Activated CD8-positive, alpha-beta memory T cell treated with anti-CD3 and anti-CD28 coated beads, Interleukin-2, amount 50 U/mL, for 48 hours (primary cell): ENCODE data around the gene HHAT.
"Not testable (repeated sequence)": the region's sequence is repeated elsewhere in the genome, so short reads cannot be mapped to it uniquely, and the experiment has no call there.

Experiments used
- DNase-seq: peaks from one replicate; pipeline ENCODE4 v3.0.0-alpha.2; 2020

Gene HHAT

DNA sequence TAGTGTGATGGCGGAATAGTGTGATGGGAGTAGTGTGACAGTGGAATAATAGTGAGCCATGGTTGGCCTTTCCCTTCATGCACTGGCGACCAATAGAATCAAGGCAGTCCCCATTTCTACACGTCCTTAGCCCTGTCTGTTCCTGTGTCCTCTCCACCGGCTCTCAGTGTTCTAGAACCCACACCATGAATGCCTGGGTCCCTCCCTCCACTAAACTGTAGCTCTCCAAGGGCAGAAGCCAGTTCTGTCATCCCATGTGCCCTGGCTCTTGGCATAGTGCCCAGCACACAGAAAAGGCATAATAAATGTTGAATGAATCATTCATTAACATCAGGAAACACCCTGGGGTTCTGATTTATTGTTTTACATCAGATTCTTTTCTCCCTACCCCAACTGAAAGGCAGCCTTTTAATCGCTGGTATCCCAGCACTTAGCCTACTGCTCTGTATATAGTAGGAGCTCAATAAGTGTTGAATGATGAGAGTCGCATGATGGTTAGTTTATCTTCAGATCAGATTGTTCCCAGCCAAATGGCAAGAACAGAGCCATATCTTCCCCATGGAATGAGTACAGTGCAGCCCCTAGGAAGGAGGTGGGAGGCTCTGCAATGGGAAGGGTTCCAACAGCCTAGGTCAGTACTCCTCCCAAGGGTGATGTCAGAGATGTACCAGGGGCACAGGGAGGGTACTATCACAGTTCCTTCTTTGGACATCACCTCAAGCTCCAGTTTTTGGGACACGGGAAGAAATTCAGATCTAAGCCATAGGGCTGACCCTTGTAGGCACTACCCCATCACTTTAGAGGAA, 325.7 kb downstream of the HHAT start:
- no peak for DNase-seq

DNA sequence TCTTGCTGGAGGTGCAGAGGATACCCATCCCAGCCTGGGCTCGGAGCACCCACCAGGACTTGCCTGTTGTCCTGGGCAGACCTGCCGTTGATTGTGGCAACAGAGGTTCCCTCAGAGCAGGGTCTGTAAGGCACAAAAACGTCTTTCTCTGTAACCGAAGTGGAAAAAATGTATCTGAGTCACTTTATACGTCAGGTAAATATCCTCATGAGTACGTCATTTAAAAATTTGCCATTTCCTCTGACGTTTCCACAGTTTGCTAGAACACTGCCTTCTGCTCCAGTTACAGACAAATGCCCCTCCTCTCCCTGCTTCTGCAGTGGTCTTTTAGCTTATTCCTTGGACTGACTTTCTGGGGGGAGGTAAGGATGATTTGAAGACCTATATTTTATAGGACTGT, 326.8 kb downstream of the HHAT start:
- no peak for DNase-seq

DNA sequence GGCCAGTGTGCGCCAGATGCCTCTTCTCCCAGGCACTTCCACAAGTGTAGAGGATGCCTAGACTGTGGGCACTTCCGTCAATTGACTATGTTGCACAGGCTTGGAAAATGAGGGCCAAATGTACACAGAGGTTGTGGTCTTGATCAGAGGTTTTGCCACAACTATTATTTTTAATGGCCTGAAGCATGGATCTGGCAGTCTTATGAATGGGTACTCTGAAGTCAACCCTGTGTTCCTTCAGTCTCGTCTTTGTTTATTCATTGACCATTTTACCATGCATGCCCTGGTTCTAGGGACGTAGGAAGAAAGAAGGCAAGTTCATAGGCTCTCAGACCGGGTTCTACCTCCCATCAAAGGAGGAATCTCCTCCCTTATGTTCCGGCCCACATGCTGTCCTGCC, 329.1 kb downstream of the HHAT start:
- DNase-seq: no peak

DNA sequence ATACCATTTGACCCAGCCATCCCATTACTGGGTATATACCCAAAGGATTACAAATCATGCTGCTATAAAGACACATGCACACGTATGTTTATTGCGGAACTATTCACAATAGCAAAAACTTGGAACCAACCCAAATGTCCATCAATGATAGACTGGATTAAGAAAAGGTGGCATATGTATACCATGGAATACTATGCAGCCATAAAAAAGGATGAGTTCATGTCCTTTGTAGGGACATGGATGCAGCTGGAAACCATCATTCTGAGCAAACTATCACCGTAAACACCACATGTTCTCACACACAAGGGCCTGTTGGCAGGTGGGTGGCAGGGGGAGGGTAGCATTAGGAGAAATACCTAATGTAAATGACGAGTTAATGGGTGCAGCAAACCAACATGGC, 332.8 kb downstream of the HHAT start:
- not testable (repeated sequence) for DNase-seq

DNA sequence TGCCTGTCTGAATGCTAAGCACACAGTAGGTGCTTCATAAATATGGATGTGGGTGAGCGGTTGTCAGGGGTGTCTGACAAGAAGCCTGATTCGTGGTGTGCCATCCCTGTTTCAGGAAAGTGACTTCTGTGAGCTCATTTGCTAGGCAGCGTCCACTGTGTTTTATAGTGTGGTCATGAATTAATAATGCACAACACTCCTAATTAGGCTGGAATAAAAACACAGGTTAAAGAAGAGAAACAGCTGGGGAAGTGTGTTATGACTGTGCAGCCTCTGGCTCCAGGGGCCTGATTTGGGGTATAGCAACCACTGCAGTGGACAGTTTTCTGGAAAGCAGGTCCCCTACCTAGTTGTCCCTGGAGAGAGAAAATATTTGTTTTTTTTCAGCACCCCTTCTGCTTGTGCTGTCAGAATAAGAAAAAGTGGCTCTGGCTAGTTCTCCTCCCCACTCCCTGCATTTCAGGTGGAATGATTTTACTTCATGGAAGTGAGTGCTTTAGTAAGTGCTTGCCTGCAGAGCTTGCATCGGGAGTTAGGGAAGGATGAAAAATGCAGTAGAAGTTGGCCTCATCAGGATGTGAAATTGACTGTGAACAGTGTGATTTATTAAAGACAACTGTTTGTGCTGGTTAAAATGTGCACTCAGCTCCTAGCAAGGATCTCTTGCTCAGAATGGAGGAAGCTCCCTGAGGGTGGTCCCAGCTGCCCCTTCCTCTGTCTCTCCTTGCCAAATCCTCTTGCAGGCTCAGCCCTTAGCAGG, 333.8 kb downstream of the HHAT start:
- no peak for DNase-seq

DNA sequence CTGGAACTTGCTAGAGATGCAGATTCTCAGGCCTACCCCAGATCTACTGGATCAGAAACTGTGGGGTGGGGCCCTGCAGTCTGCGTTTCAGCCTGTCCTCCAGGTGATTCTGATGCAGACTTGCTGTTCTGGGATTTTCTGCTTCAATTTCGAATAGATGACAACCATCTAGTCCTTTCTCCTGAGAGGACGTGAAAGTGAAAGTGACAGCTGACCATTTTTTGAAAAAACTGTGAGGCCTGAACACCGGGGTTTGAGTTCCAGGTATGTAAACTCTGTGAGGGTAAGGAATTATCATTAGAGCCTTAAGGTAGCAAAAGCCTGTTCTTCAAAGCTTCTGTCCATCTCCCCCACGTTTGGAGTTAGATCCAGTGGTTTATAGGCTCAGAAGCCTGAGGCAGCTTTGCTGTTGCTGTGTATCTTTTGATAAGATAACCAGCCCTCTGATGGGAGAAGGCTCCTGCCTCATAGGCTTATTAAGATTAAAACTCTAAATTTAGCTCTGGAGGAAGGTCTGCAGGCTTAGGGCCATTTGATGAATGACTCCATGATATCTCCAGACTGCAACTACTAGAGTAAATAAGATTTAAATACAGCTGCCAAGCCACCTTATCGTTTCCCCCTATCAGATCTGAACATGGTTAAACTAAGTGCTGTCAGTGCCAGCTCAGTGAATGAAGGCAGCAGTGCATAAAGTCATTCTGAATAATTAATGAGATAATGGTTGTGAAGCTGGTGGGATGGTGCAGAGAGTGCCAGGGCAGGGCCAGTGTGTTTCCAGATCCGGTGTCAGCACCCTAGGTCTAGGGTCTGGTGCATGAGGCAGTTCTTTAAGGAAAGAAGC, 335.2 kb downstream of the HHAT start:
- DNase-seq: no peak

DNA sequence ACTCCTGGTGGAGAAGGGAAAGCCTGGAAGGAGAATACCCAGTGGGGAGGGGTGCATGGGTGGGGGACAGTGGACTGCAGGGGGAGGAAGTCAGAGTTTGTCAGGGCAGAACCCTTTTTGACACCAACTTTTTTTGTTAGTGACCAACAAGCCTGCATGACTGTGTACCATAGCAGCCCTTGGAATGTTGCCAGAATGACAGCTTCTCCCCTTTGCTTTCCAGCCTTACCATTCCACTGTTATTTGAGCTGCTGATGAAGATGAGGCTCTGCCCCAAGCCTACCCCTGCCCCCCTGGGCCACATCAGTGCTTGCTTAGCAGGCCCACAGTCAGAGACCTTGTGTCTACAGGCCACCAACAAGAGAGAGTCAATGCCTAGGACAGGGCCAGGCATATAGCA, 341.2 kb downstream of the HHAT start:
- DNase-seq: no peak

DNA sequence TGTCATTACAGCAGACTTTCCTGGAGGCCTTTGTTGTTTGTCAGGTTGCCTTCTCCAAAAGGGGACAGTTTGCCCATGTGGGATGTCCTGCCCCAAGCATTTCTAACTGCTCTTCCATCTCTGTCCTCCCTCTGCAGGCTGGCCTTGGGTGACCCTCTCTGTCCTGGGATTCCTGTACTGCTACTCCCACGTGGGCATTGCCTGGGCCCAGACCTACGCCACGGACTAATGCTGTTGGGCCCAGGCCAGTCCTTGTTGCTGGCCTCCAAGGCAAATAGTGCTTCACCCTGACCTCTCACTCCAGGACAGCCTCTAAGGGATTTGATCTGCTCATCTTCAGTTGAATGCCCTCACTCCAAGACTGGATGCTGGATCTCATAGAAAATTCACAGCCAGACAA, 345.4 kb downstream of the HHAT start:
- no peak for DNase-seq

DNA sequence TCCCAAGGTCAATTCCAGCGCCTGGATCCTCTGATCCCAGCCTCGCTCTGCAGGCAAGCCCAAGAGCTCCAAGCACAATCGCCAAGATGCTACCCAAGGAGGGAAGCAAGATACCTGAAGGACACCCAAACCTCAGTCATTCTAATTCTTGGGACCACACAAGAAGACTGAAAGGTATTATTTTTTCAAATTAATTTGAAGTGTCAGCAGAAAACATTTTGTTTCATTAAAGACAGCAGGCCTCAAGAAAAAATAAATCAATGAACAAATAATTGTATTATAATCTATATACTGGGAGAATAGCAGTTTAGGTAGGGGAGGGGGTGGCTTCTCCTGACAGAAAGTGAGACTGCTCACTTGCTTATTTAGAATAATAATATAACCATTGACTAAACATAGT, 347.8 kb downstream of the HHAT start:
- DNase-seq: no peak

DNA sequence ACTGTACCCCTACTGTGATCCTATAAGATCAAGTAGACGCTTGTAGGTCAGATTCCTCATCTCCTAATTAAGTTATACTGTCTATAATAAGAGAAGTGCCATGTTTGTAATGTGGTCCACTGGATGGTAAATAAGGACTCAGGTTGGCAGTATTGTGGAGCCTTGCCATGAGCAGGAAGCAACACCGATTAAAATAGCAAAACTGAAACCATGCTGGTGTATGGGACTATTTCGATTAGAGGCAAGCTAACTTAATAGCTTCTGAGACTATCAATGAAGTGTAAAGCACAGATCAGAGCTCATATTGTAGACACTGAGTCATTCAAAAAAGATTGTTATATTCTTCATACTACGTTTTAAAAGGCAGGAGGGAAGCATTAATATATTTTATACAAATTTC, 348.8 kb downstream of the HHAT start:
- no peak for DNase-seq

DNA sequence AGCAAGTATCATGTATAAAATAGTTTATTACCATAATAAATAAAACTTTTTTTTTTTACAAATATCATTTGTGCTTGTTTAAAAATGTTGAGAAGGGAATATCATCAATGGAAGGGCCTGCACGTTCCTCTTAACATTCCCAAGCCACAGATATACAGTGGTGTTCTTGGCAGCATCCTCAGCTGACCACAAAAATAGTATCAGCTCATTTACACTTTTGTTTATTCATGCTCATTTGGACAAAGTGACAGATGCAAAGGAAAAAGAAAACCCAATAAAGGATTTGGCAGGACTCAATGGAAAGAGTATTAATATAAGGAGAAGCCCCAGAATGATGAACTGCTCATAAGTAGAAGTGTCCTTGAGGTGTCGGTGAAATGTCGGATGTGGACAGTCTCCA, 349.6 kb downstream of the HHAT start:
- no peak for DNase-seq

DNA sequence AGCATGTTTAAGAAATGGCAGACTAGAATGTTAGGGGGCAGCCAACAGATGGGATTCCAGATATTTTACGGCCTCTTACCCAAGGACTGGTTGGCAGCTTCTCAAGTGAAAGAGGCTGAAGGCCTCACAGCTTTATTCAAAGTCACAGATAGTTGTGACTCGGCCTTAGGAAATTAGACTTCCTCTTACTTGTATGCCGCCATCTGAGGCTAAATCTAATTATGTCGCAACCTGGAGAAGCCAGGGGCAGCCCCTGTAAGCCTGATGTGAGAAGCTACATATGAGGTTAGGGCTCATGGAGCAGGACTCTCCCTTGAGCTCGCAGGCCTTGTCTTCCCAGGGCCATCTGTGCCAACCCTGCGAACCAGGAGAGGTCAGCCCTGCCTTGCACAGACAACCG, 352.5 kb downstream of the HHAT start:
- peak; percentile 29 for DNase-seq

DNA sequence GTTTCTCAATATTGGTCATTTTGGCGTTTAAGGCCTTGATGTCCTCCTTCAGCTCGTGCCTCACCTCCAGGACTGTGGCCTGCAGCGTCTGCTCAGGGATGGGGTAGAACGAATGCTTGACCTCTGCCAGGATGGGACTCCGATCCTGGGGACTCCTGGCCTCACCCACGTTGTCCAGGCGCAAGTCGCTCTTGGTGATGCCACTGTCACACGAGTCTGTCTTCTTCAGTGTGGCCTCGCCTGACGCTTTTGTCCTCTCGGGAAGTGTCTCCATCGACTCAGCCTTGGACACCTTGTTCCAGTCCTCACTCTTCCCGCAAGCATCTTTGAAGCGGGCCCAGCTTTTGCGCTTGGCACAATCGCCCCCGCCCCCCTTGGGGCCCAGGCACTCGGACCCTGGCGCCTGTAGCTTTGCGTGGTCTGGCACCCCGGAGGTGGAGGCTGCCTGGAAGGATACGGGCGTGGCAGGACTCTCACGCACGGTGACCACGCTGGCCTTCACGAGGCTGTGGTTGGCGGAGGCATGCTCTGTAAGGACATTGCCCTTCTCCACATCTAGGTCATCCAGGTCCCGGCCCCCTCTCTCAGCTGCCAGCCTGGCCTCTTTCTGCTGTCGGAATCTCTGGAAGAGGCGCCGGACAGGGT, 354.8 kb downstream of the HHAT start:
- no peak for DNase-seq

DNA sequence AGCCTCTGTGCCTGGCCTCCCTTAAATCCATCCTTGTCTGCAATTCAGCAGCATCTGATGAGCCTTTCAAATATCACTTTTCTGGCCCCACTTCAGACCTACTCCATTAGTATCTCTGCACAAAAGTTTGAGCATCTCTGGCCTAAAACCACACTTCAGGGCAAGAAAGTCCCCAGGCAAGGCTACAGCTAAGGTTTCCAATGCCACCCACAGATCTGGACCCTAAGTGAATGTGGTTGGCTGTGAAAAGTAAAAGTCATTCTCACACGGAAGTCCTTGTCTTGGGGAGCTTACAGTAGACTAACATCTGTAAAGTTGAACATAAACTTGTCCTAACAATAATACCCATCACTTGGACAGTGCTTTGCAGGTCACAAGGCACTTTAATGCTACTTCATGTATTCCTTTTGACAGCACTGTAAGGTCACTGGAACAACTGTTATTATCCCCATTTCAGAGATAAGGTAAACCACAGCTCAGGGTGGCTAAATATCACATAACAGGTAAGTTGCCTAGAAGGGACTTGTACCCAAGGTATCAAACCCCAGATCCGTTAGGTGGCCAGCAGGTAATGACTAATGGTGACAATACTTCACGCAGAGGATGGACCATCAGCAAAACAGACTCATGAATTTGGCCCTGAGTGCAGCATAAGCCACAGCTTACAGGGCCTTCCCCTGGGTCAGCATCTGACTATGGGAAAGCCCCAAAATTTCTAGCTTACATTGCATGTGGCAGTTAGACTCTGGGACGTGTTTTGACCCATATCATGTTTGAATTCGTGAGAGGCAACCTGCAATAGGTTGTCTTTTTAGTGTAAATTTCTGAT, 356.0 kb downstream of the HHAT start:
- DNase-seq: no peak

DNA sequence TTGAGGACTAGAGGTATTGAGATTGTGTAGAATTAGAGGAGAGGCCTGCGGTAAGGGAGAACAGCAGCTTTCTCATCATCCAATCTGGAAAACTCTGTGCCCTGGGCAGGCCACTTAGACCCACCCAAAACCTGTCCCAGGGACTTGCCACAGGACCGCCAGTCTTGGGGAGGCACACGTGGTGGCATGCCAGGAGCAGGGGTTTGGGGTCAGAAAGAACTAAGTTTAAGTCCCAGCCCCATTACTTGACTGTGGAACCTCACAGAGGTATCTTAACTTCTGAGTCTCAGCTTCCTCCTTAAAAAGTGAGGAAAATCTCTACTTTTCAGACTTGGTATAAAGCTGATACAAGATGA, 356.6 kb downstream of the HHAT start:
- no peak for DNase-seq

DNA sequence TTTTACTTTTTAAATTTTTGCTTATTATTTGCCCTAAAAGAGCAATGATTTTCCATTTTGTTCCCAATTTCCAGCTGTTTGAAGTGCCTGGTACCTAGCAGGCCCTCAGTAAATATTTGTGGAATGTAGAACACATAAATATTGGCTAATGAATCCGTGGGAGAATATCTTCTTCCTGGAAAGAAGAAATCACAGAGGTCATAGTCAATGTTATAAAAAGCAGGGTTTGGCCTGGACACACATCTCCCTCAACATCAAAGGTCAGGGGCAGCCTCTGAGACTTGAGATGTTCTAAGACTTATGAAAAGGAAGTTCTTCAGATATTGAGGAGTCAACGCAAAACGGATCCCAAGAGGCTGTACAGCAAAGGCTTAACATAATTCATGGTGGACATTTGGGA, 358.1 kb downstream of the HHAT start:
- no peak for DNase-seq

DNA sequence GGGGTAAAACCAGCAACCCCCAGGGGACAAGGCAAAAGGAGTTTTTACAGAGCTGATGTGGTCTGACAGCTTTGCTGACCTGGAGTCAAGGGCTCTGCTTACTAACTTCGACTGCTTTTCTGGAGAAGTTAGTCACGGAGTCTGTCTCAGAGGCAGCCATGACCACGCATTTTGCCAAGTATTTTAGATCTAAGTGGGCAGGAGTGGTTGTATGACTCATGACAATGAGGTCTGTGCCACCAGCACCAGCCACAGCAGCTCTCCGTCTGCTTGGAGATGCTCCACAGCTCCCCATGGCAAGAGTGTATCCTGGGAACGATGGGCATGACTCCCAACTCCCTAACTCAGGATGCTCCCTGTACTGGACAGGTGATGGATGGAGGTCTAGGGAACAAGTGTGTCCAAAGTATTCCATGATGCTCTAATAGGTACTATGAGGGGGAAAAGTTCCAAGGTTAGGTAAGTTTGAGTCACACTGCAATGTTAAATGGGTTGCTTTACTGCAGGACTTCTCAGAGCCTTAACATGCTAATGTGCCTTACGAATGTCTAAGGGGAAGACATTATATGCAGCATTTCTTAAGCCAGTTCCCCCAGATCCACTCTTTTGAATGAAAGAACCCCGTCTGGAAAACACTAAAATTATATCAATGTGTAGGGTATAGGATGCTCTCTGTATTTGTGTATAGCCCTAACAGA, 359.0 kb downstream of the HHAT start:
- no peak for DNase-seq

DNA sequence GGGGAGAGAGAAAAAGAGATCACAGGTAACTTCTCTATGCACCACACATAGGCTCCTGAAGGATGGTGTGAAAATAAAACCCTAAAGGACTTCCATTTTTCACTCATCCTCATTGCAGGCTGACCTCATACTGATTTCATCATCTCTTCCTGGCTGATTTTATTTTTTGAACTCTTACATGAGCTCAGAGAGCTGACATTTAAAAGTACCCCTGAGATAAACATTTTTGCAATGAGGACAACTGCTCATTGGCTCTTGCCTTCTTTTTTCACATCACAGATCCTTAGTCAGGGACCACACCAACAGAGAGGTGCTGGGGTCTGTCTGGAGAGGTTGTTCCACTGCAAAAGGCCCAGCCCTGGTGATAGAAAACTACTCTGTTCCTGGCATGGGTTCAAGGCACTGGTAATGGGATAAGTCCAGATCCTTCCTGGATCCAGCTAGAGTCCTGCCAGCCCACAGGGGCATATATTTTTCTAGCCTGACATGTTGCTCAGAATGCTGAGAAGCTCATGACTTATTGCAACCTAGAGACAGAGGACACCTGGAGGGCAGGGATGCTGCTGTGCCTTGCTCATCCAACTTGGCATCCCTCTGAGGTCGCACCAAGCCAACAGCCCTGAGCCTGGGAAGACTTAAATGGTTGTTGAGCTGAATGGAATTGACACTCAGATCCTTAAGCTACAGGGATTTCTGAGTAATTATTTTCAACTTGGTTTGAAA, 360.0 kb downstream of the HHAT start:
- no peak for DNase-seq

DNA sequence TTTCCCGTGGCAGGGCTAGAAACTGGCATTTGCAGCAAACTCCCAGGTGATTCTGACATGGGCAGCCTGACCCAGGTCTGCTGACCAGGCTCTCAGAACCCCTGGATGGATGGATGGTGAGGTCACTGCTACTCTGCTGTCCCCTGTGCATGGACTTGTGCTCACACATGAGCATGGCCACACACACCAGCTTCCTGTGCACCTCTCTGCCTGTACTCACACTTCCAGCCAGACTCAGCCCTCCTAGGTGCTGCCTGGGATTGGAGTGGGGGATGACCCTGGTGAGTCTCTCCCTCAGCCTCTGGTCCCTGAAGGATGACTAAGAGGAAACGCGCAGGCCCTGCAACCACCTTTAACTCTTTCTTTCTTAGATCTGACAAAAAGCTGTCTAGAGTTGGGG, 361.1 kb downstream of the HHAT start:
- no peak for DNase-seq

DNA sequence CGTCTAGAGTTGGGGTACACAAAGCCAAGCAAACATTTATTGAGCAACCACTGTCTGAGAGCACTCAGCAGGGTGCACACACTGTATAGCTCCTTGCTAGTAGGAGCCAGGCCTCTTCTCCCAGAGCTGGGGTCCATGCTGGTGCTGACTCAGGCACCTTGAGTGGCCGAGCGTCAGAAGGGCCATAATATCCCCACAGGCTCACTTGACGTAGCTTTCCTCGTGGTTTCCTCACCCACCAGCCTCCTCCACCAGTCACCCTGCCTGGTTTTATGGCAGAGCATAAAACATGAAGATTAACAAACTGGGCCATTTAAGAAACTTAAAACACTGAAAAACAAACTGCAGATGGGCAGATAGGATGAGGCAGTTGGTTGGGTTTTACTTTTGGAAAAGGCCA, 361.5 kb downstream of the HHAT start:
- DNase-seq: no peak

DNA sequence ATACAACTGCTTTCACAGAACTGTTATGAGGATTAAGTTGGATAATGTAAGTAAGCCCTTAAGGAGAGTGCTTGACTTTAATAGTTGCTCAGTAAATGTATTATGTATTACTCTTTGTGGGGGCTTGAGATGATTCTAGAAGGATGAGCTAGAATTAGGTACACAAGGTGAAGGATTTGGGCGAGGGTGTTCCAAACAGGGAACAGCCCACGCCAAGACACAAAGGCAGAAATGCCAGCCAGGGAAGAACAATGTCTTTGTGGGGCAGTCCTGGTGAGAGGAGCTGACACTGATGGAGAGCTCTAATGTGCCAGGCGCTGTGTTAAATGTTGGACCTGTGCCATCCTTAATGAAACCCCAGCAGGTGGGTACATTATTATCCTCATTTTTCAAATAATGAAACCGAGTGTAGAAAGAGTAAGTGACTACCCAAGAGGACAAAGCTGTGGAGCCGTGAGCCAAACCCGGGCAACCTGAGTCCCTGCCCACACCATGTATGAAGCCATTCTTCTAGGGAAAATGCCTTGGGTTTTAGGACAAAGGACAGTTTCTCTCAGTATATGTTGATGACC, 362.4 kb downstream of the HHAT start:
- DNase-seq: no peak
